Measurements from ENCODE around the gene OLIG1. TPM values are rescaled to one million over a fixed set of nuclear protein-coding genes. Genes with fewer than 3 reads are reported as not detected.

The OLIG1 gene
- total and polyA plus RNA-seq, 9 donors = 0.13 to 0.50 (median 0.36) TPM; not detected in 1

DNA sequence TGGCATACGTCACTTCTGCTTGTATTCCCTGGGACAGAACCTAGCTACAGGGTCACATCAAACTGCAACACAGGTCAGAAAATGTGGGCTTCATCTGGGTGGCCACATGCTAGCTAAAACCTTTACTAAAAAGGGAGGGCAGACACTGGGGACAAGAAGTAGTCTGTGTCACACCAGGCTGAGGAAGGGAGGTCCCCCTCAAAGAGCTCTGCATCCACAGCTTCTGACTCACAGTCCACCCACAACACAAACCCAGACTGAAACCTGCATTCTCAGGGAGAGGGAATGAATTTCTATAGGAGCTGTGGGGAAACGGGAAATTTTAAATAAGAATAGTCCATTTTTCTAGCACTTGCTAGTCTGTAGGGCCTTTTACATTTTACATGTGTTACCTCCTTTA, 28.0 kb upstream of the OLIG1 start:
- Histone ChIP-seq H3K9me3 (replicated peaks; ENCODE audit: control insufficient read depth, low read depth, low read length) (no peaks in the 10 kb centered on the region), H3K27ac (ENCODE audit: low read length) (no peak overlapping the region)
- WGBS (ENCODE audit: insufficient coverage) = no CpG with 5 or more reads among the region's 2 CpGs

DNA sequence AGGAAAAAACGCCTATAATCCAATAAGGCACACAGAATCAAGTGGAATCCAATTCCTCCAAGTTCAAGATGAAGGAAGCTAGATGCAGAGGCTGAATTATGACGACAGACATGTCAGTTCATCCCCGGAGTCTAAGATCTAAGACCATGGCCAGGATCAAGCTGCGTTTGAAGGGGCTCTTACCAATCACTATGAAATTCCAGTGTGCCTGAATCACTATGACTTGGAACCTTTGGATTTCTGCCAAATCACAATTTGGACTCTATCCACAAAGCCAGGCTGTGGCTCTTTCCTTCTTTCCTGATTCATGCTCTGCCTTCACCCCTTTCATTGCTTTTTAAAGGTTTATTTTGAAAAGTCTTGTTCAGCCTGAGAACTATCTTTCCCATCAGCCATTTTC, 27.1 kb upstream of the OLIG1 start:
- H3K4me1 ChIP-seq (ENCODE audit: control insufficient read depth, insufficient read depth, low read length) = no peaks in the 10 kb centered on the region
- H3K36me3 ChIP-seq (ENCODE audit: control insufficient read depth, insufficient read depth, low read length) = no peaks in the 10 kb centered on the region
- peaks cover 21% of the 10 kb centered on the region for H3K27me3 ChIP-seq (ENCODE audit: control insufficient read depth, insufficient read depth, low read length)
- DNase-seq = no peak
- H3K9me3 ChIP-seq (replicated peaks; ENCODE audit: control insufficient read depth, low read depth, low read length) = no peaks in the 10 kb centered on the region
- no peak overlapping the region for H3K27ac ChIP-seq (ENCODE audit: low read length)
- no peak overlapping the region for H3K4me3 ChIP-seq (ENCODE audit: low read length)
- 41% methylated on average over 3 of the region's 4 CpGs for WGBS (ENCODE audit: insufficient coverage)

More for the DNA sequence above, 28.0 kb upstream of the OLIG1 start:
- peaks cover 26% of the 10 kb centered on the region for H3K27me3 ChIP-seq (ENCODE audit: control insufficient read depth, insufficient read depth, low read length)
- no peaks in the 10 kb centered on the region for H3K4me1 ChIP-seq (ENCODE audit: control insufficient read depth, insufficient read depth, low read length)
- no peaks in the 10 kb centered on the region for H3K36me3 ChIP-seq (ENCODE audit: control insufficient read depth, insufficient read depth, low read length)
- no peak for DNase-seq
- H3K4me3 ChIP-seq (ENCODE audit: low read length) = no peak overlapping the region

DNA sequence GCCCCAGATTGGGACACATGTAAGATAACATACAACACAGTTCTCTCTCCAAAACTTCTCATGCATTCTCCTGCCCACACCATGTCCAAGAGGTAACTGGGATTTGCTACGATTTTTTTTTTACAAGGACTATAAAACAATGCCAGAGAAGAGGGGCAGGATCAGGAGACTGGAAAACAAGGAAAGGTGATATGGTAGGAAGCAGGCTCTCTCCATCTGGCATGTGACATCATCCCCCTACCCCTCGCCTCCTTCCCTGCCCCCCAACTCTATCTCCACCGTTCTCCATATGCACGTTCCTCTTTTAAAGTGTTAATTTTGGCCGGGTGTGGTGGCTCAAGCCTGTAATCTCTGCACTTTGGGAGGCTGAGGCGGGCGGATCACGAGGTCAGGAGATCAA, 23.5 kb upstream of the OLIG1 start:
- DNase-seq = no peak
- no peak overlapping the region for H3K27ac ChIP-seq (ENCODE audit: low read length)
- peaks cover 36% of the 10 kb centered on the region for H3K27me3 ChIP-seq (ENCODE audit: control insufficient read depth, insufficient read depth, low read length)
- H3K36me3 ChIP-seq (ENCODE audit: control insufficient read depth, insufficient read depth, low read length) = no peaks in the 10 kb centered on the region
- no peaks in the 10 kb centered on the region for H3K4me1 ChIP-seq (ENCODE audit: control insufficient read depth, insufficient read depth, low read length)
- H3K9me3 ChIP-seq (replicated peaks; ENCODE audit: control insufficient read depth, low read depth, low read length) = no peaks in the 10 kb centered on the region
- H3K4me3 ChIP-seq (ENCODE audit: low read length) = no peak overlapping the region
- no CpG with 5 or more reads among the region's 8 CpGs for WGBS (ENCODE audit: insufficient coverage)

DNA sequence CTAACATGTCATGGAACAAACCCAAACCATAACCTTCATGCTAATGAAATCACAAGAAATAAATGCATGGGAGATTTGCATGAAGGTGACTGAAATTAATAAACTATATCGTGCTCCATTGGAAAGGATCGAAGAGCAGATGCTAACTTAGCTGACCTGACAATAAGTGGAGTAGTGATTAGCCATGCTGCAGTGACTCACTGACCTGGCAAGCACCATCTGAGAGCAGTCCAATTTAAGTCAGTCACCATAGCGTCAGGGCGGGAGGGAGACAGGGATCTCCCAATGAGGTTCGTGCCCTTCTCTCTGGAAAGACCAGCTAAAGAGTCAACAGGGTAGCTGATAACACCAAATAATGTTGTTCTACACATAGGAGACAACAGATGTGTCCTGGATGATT, 22.7 kb upstream of the OLIG1 start:
- WGBS (ENCODE audit: insufficient coverage) = 78% methylated on average over 4 of the region's 5 CpGs
- H3K9me3 ChIP-seq (replicated peaks; ENCODE audit: control insufficient read depth, low read depth, low read length) = no peaks in the 10 kb centered on the region
- H3K4me1 ChIP-seq (ENCODE audit: control insufficient read depth, insufficient read depth, low read length) = no peaks in the 10 kb centered on the region
- no peaks in the 10 kb centered on the region for H3K36me3 ChIP-seq (ENCODE audit: control insufficient read depth, insufficient read depth, low read length)
- peaks cover 38% of the 10 kb centered on the region for H3K27me3 ChIP-seq (ENCODE audit: control insufficient read depth, insufficient read depth, low read length)
- H3K27ac ChIP-seq (ENCODE audit: low read length) = no peak overlapping the region
- no peak overlapping the region for H3K4me3 ChIP-seq (ENCODE audit: low read length)
- DNase-seq = no peak

DNA sequence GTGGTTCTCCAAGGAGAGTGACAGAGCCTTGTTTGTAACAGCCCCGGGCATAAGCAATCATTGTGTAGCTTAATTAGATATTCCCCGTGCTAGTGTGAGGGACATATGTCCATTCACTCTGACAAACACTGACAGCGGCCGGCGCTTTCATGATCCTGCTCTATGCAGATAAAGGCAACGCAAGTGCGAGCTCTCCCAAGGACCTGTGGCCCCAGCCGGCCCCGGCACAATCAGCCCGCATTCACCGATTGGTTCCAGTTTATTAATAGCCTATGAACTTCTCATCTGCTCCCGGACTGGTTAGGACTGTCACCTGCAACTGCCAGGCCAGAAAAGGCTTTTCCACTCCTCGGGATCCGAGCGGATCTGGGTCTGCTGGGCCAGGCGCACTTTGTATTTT, 18.0 kb upstream of the OLIG1 start:
- H3K4me3 ChIP-seq (ENCODE audit: low read length) = no peak overlapping the region
- H3K4me1 ChIP-seq (ENCODE audit: control insufficient read depth, insufficient read depth, low read length) = no peaks in the 10 kb centered on the region
- peaks cover 27% of the 10 kb centered on the region for H3K27me3 ChIP-seq (ENCODE audit: control insufficient read depth, insufficient read depth, low read length)
- H3K9me3 ChIP-seq (replicated peaks; ENCODE audit: control insufficient read depth, low read depth, low read length) = no peaks in the 10 kb centered on the region
- WGBS (ENCODE audit: insufficient coverage) = 78% methylated on average over 12 of the region's 16 CpGs
- no peak overlapping the region for H3K27ac ChIP-seq (ENCODE audit: low read length)
- no peaks in the 10 kb centered on the region for H3K36me3 ChIP-seq (ENCODE audit: control insufficient read depth, insufficient read depth, low read length)
- DNase-seq = no peak

DNA sequence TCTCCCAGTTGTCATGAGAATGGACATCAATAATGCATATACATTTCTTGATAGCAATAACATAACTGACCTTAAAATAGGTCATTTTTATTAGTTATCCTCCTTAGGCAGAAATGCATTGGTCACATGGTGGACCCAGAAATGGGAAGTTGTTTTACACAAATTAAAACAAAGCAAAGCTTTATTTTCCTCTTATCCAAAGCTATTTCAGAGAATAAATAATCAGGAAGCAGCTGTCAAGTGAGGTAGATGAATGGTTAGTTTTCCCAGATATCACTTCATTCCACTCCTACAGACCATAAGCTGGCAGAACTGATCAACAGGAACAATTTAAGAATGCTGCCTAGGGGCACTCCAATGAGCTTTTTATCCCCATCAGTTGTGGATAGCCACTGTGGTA, 16.0 kb upstream of the OLIG1 start:
- no peak for DNase-seq
- H3K27me3 ChIP-seq (ENCODE audit: control insufficient read depth, insufficient read depth, low read length) = peaks cover 18% of the 10 kb centered on the region

DNA sequence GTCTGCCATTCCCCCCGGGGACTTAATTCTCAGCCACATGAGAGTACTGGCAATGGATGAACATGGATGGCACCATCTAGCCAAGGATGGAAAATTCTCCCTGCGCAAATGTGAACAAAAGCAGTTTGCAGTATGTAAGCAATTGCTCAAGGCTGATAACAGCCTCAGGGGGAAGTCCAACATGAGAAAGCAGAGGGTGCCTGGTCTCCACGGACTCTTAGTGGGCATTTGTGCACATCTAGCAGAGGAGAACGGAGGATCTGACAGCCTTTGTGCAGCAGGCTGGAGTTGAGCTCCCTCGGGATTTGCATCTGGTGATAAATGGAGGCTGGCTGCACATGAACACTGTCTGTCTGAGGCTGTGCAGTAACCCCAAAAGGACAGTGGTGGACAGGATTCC, 13.9 kb upstream of the OLIG1 start:
- H3K27me3 ChIP-seq (ENCODE audit: control insufficient read depth, insufficient read depth, low read length) = peaks cover 20% of the 10 kb centered on the region
- H3K4me1 ChIP-seq (ENCODE audit: control insufficient read depth, insufficient read depth, low read length) = peaks cover 26% of the 10 kb centered on the region
- 82% methylated on average over 5 of the region's 5 CpGs for WGBS (ENCODE audit: insufficient coverage)

More for the DNA sequence above, 16.0 kb upstream of the OLIG1 start:
- Histone ChIP-seq H3K27ac (ENCODE audit: low read length) (no peak overlapping the region), H3K36me3 (ENCODE audit: control insufficient read depth, insufficient read depth, low read length) (no peaks in the 10 kb centered on the region), H3K4me3 (ENCODE audit: low read length) (no peak overlapping the region), H3K9me3 (replicated peaks; ENCODE audit: control insufficient read depth, low read depth, low read length) (no peaks in the 10 kb centered on the region), H3K4me1 (ENCODE audit: control insufficient read depth, insufficient read depth, low read length) (peaks cover 16% of the 10 kb centered on the region)

DNA sequence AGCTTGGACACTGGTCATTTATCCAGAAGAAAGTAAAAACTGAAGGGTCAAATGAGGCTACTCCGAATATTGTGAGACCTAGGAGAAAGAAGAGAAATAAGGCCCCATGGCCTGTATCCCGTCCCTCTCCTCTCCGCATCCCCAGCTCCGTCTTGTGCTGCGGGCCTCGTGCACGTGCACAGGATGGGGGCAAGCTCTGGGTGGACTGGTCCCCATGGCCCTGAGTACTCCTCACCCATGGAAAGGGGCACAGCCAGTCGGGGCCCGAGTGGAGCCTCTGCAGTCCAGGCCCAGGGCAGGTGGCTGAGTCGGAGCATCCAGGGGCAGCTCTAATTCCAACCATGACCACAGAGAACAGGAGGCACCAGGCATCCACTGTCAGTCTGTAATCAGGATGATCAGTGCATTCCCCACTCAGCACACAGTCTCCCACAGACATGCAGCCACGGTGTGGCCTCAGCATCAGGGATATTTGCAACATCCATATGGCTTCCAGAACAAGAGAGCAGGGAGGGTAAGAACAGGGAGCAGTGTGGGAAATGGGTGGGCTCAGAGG, 12.5 kb upstream of the OLIG1 start:
- no peak for DNase-seq
- H3K4me1 ChIP-seq (ENCODE audit: control insufficient read depth, insufficient read depth, low read length) = peaks cover 26% of the 10 kb centered on the region
- 92% methylated on average over 9 of the region's 11 CpGs for WGBS (ENCODE audit: insufficient coverage)
- no peaks in the 10 kb centered on the region for H3K9me3 ChIP-seq (replicated peaks; ENCODE audit: control insufficient read depth, low read depth, low read length)
- H3K4me3 ChIP-seq (ENCODE audit: low read length) = no peak overlapping the region
- peaks cover 22% of the 10 kb centered on the region for H3K27me3 ChIP-seq (ENCODE audit: control insufficient read depth, insufficient read depth, low read length)
- H3K36me3 ChIP-seq (ENCODE audit: control insufficient read depth, insufficient read depth, low read length) = no peaks in the 10 kb centered on the region
- H3K27ac ChIP-seq (ENCODE audit: low read length) = no peak overlapping the region

More for the DNA sequence above, 13.9 kb upstream of the OLIG1 start:
- no peak overlapping the region for H3K4me3 ChIP-seq (ENCODE audit: low read length)
- H3K27ac ChIP-seq (ENCODE audit: low read length) = no peak overlapping the region
- no peak for DNase-seq
- H3K9me3 ChIP-seq (replicated peaks; ENCODE audit: control insufficient read depth, low read depth, low read length) = no peaks in the 10 kb centered on the region
- no peaks in the 10 kb centered on the region for H3K36me3 ChIP-seq (ENCODE audit: control insufficient read depth, insufficient read depth, low read length)

DNA sequence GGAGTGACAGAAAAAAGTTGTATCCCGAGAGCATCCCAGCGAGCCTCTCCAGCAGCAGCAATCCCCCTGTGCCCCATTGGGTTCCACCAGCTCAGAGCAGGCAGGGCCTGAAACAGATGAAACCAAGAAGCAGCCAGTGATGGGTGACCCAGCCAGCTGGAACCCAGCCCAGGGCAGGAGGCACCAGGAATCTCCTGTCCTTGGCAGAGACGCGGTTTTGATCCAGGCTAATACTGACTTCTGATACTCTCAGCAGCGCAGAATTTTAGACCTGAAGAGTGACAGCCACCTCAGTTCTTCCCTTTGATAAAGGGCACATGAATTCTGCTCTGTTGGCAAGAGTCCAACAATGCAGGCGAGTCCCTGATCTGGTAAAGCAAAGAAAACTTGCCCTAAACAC, 11.4 kb upstream of the OLIG1 start:
- Histone ChIP-seq H3K9me3 (replicated peaks; ENCODE audit: control insufficient read depth, low read depth, low read length) (no peaks in the 10 kb centered on the region), H3K36me3 (ENCODE audit: control insufficient read depth, insufficient read depth, low read length) (no peaks in the 10 kb centered on the region), H3K4me3 (ENCODE audit: low read length) (no peak overlapping the region), H3K27me3 (ENCODE audit: control insufficient read depth, insufficient read depth, low read length) (peaks cover 30% of the 10 kb centered on the region), H3K27ac (ENCODE audit: low read length) (peak overlapping the region; percentile 55), H3K4me1 (ENCODE audit: control insufficient read depth, insufficient read depth, low read length) (peaks cover 26% of the 10 kb centered on the region)
- DNase-seq = peak; percentile 63
- 49% methylated on average over 5 of the region's 6 CpGs for WGBS (ENCODE audit: insufficient coverage)

DNA sequence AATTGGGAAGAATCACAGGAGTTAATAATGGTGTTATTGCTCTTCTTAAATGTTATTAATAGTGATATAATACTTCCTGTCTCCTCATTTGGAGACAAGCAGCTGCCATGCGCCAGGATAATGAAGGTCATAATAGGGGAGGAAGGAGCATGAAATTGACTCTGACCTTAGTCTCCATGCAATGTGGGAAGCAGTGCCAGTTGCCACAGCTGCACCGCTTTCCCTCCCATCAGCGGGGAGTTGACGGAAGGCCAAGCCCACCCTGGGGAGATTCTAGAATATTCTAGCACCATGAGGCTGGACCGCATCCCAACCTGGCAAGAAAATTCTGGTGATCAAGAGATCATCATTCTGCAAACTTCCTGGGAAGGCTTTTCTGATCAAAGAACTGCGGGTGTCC, 11.0 kb upstream of the OLIG1 start:
- peak; percentile 74 for DNase-seq
- H3K4me3 ChIP-seq (ENCODE audit: low read length) = no peak overlapping the region
- WGBS (ENCODE audit: insufficient coverage) = 44% methylated on average over 4 of the region's 6 CpGs
- H3K27ac ChIP-seq (ENCODE audit: low read length) = peak overlapping the region; percentile 55
- no peaks in the 10 kb centered on the region for H3K36me3 ChIP-seq (ENCODE audit: control insufficient read depth, insufficient read depth, low read length)
- peaks cover 34% of the 10 kb centered on the region for H3K27me3 ChIP-seq (ENCODE audit: control insufficient read depth, insufficient read depth, low read length)
- peaks cover 26% of the 10 kb centered on the region for H3K4me1 ChIP-seq (ENCODE audit: control insufficient read depth, insufficient read depth, low read length)
- H3K9me3 ChIP-seq (replicated peaks; ENCODE audit: control insufficient read depth, low read depth, low read length) = no peaks in the 10 kb centered on the region

DNA sequence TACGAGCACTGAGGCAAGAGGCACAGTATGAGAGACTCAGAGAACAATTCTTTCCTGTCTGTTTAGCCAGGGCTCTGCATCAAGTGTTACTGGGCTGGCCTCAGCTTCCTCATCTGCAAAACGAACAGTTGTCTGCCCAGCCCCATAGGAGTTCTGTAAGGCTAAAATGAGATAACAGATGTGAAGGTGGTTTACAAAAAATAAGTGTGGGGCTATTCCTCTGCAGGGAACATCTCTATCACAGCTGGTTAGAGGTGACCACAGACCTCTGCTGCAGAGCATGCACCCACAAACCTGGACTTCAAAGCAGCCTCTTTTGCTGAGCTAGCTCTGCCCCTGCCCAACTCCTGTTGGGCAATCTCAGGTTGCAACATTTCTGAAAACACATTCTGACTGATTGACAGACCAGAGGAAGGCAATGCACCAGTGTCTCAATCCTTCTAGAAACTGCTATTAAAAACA, 10.5 kb upstream of the OLIG1 start:
- H3K27ac ChIP-seq (ENCODE audit: low read length) = peak overlapping the region; percentile 55
- H3K36me3 ChIP-seq (ENCODE audit: control insufficient read depth, insufficient read depth, low read length) = no peaks in the 10 kb centered on the region
- WGBS (ENCODE audit: insufficient coverage) = 11% methylated on average over 1 of the region's 2 CpGs
- peaks cover 38% of the 10 kb centered on the region for H3K27me3 ChIP-seq (ENCODE audit: control insufficient read depth, insufficient read depth, low read length)
- peaks cover 30% of the 10 kb centered on the region for H3K4me1 ChIP-seq (ENCODE audit: control insufficient read depth, insufficient read depth, low read length)
- H3K9me3 ChIP-seq (replicated peaks; ENCODE audit: control insufficient read depth, low read depth, low read length) = no peaks in the 10 kb centered on the region
- no peak overlapping the region for H3K4me3 ChIP-seq (ENCODE audit: low read length)
- peak; percentile 35 for DNase-seq
